MM.1S (cell line): ENCODE results near the gene PROX2.

Experiments
- DNase-seq: peaks from one replicate; pipeline ENCODE4 v3.0.0-alpha.2; 2015
- H2AFZ ChIP-seq: fragments of 300-600 bp; sonication (generic); 2 replicates; pipeline ENCODE4 v1.6.0; 2016; ENCODE audit warnings: antibody characterized with exemption, low read length
- H3F3A ChIP-seq: fragments of 300-600 bp; sonication (generic); 2 replicates; pipeline ENCODE4 v1.6.1; 2016; ENCODE audit warnings: mild to moderate bottlenecking, antibody characterized with exemption, low read length, moderate library complexity, mixed read lengths; ENCODE audit not compliant: insufficient read depth
- H3K27ac ChIP-seq: fragments of 300-600 bp; sonication (generic); 2 replicates; pipeline ENCODE4 v1.5.1; 2016; ENCODE audit warnings: mild to moderate bottlenecking, low read length
- H3K27me3 ChIP-seq: fragments of 300-600 bp; sonication (generic); replicated peaks from 2 replicates; pipeline ENCODE4 v1.6.0; 2016; ENCODE audit warnings: low read length; ENCODE audit not compliant: insufficient read depth
- H3K36me3 ChIP-seq: fragments of 300-600 bp; sonication (generic); replicated peaks from 2 replicates; pipeline ENCODE4 v1.6.1; 2016; ENCODE audit warnings: mild to moderate bottlenecking, low read length, mixed read lengths; ENCODE audit not compliant: insufficient read depth
- H3K4me1 ChIP-seq: fragments of 300-600 bp; sonication (generic); 2 replicates; pipeline ENCODE4 v1.6.1; 2016; ENCODE audit warnings: low read length, mixed read lengths
- H3K4me2 ChIP-seq: fragments of 300-600 bp; sonication (generic); 2 replicates; pipeline ENCODE4 v1.6.0; 2016; ENCODE audit warnings: low read depth, low read length
- H3K4me3 ChIP-seq: fragments of 300-600 bp; sonication (generic); 2 replicates; pipeline ENCODE4 v1.5.1; 2016; ENCODE audit warnings: low read length, mixed read lengths
- H3K79me2 ChIP-seq: fragments of 300-600 bp; sonication (generic); 2 replicates; pipeline ENCODE4 v1.6.1; 2016; ENCODE audit warnings: mixed run types, low read length, mixed read lengths
- H3K9ac ChIP-seq: fragments of 300-600 bp; sonication (generic); 2 replicates; pipeline ENCODE4 v1.6.1; 2016; ENCODE audit warnings: low read length, mixed read lengths
- H3K9me2 ChIP-seq: fragments of 300-600 bp; sonication (generic); replicated peaks from 2 replicates; pipeline ENCODE4 v1.6.1; 2016; ENCODE audit warnings: mild to moderate bottlenecking, low read length, mixed read lengths; ENCODE audit not compliant: insufficient read depth
- H3K9me3 ChIP-seq: fragments of 300-600 bp; sonication (generic); replicated peaks from 2 replicates; pipeline ENCODE4 v1.6.1; 2016; ENCODE audit warnings: mild to moderate bottlenecking, low read length, mixed read lengths; ENCODE audit not compliant: insufficient read depth
- H4K20me1 ChIP-seq: fragments of 300-600 bp; sonication (generic); 2 replicates; pipeline ENCODE4 v1.6.1; 2016; ENCODE audit warnings: mild to moderate bottlenecking, low read length, moderate library complexity, mixed read lengths; ENCODE audit not compliant: insufficient read depth
- CTCF ChIP-seq: fragments of 300-600 bp; sonication (generic); IDR thresholded peaks from 2 replicates; pipeline ENCODE4 v1.5.1; 2016; ENCODE audit warnings: antibody characterized with exemption, low read length, mixed read lengths
- EZH2 ChIP-seq: fragments of 300-600 bp; sonication (generic); optimal IDR thresholded peaks from 2 replicates; pipeline ENCODE3; 2017; ENCODE audit warnings: low read depth, mild to moderate bottlenecking, antibody characterized with exemption, low read length, mixed read lengths
- EZH2phosphoT487 ChIP-seq: fragments of 300-600 bp; sonication (generic); IDR thresholded peaks from 2 replicates; pipeline ENCODE4 v1.6.1; 2018; ENCODE audit warnings: antibody characterized with exemption, low read length

The PROX2 gene

DNA sequence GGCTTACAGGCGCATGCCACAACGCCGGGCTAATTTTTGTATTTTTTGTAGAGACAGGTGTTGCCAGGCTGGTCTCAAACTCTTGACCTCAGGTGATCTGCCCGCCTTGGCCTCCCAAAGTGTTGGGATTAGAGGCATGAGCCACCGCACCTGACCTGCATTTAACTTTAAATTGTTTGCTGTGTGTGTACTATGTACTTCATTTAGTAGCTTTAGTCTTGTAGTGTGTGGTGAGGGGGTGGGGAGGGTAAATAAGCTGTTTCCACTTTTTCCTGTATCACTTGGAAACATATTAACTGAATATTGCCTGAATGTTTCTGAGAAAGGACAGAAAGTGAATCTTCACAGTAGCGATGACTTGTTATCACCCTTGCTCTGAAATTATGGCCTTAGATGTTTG lies 14.3 kb upstream of the PROX2 start:
- DNase-seq, result no peak
- Histone ChIP-seq H3K27ac (no peak overlapping the region), H2AFZ (no peak overlapping the region), H3K4me3 (no peak overlapping the region), H3K9me2 (no peaks in the 10 kb centered on the region), H3K27me3 (no peaks in the 10 kb centered on the region), H3F3A (peaks cover 27% of the 10 kb centered on the region), H3K9me3 (no peaks in the 10 kb centered on the region), H3K4me2 (no peak overlapping the region), H4K20me1 (0 out of 2 replicates have a peak, but pooled peaks cover 3% of the 10 kb centered on the region), H3K4me1 (peaks cover 33% of the 10 kb centered on the region), H3K79me2 (peaks cover 33% of the 10 kb centered on the region), H3K36me3 (0 out of 2 replicates have a peak, but pooled peaks cover 2% of the 10 kb centered on the region), H3K9ac (no peak overlapping the region)
- TF ChIP-seq EZH2, result no peak
- no peak for TF ChIP-seq EZH2phosphoT487
- no peak for TF ChIP-seq CTCF

DNA sequence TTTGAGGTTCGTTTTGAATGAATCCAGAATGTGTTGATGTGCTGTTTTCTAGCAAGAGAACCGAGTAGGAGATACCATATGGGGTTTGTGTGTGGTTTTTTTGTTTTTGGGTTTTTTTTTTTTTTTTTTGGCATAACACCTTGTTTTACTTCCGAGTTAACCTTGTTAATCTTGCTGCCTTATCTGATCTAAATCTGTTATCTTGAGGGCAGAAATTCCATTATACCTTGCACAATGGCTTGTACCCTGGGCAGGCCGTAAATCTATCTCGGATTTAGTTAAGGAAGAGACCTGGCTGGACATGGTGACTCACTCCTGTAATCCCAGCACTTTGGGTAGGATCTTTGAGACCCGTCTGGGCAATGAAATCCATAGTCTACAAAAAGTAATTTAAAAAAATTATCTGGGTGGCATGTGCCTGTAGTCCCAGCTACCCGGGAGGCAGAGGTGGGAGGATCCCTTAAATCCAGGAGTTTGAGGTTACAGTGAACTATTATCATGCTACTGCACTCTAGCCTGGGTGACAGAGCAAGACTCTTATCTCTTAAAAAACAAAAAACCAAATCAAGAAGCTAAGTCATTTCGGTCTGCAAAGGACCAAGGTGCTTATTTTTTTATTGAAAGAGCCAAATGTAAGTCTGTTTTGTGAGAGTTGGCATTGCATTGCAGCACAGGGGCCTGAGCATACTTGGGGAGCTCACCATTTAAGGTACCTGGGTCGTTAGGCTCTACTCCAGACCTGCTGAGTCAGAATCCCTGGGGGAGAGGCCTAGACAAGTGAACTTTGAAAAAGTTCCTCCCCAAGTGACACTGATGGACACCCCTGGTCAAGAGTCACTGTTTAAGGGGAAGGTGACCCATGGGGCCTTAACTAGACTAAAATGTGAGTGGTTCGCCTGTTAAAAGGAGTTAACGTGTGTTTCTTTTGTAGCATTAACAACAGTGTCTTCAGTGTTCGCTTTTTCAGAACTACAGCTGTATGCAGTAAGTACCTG lies 12.5 kb upstream of the PROX2 start:
- H3F3A ChIP-seq, result peaks cover 17% of the 10 kb centered on the region

DNA sequence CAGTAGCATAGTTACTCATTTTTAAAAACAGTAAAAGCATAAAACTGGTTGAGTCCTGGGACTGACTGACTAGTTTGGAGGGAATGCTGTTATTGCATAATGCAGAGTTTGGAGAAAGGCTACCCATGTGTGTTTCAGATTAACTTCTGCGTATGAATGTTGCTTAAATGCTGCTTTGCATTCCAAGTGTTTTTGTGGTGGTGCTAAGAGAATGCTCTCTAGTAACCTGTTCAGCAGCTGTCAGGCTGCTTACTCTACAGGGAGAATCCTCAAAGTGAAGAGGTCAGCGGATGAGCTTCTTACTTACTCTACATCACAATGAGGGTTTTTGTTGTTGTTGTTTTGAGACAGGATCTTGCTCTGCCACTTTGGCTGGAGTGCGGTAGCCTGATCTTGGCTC lies 10.1 kb upstream of the PROX2 start:
- no peaks in the 10 kb centered on the region for H3K4me1 ChIP-seq
- no peak overlapping the region for H3K9ac ChIP-seq
- H4K20me1 ChIP-seq, result no peaks in the 10 kb centered on the region; the same call in 1 of the 2 replicates
- H3K4me2 ChIP-seq, result no peak overlapping the region
- H3F3A ChIP-seq, result no peaks in the 10 kb centered on the region
- no peaks in the 10 kb centered on the region for H3K9me3 ChIP-seq
- TF ChIP-seq CTCF (no peak), EZH2phosphoT487 (no peak), EZH2 (no peak)
- no peaks in the 10 kb centered on the region for H3K36me3 ChIP-seq
- no peaks in the 10 kb centered on the region for H3K9me2 ChIP-seq
- H3K27me3 ChIP-seq, result no peaks in the 10 kb centered on the region
- no peak for DNase-seq
- no peak overlapping the region for H2AFZ ChIP-seq
- H3K27ac ChIP-seq, result no peak overlapping the region
- H3K79me2 ChIP-seq, result peaks cover 59% of the 10 kb centered on the region
- H3K4me3 ChIP-seq, result no peak overlapping the region

More for the DNA sequence above, 12.5 kb upstream of the PROX2 start:
- no peak overlapping the region for H3K4me3 ChIP-seq
- no peaks in the 10 kb centered on the region for H3K9me3 ChIP-seq
- H3K79me2 ChIP-seq, result peaks cover 45% of the 10 kb centered on the region
- DNase-seq, result no peak
- no peaks in the 10 kb centered on the region for H3K27me3 ChIP-seq
- H2AFZ ChIP-seq, result no peak overlapping the region
- H3K4me1 ChIP-seq, result peaks cover 21% of the 10 kb centered on the region
- H3K27ac ChIP-seq, result no peak overlapping the region
- no peaks in the 10 kb centered on the region for H3K36me3 ChIP-seq
- H4K20me1 ChIP-seq, result peaks cover 3% of the 10 kb centered on the region; the same call in 1 of the 2 replicates
- H3K4me2 ChIP-seq, result no peak overlapping the region
- no peaks in the 10 kb centered on the region for H3K9me2 ChIP-seq
- H3K9ac ChIP-seq, result no peak overlapping the region
- TF ChIP-seq EZH2phosphoT487 (no peak), CTCF (no peak), EZH2 (no peak)
